Prostate gland (tissue), 2 donors: ENCODE data around the gene LNX1.

Experiments used
- POLR2A ChIP-seq: fragments of 450-650 bp; IDR thresholded peaks from one replicate; pipeline ENCODE4 v1.6.1; 2016; ENCODE audit warnings: antibody characterized with exemption, mild to moderate bottlenecking
- POLR2AphosphoS5 ChIP-seq: sonication (generic); formaldehyde crosslinking; IDR thresholded peaks from one replicate; pipeline ENCODE4 v1.6.1; 2017; ENCODE audit warnings: antibody characterized with exemption
- TF ChIP-seq, protein P1 (sequence below), 4 experiments: fragments of 200-600 bp in 2 of 4; fragments of 450-650 bp in 2 of 4; sonication (generic) in 2 of 4; IDR thresholded peaks; 1 replicate in 3 of 4; 2 replicates in 1 of 4; pipeline ENCODE4 v1.5.1; 2016 to 2019; ENCODE audit warnings: antibody characterized with exemption in 4 of 4, mild to moderate bottlenecking in 2 of 4, moderate library complexity in 2 of 4

DNA sequence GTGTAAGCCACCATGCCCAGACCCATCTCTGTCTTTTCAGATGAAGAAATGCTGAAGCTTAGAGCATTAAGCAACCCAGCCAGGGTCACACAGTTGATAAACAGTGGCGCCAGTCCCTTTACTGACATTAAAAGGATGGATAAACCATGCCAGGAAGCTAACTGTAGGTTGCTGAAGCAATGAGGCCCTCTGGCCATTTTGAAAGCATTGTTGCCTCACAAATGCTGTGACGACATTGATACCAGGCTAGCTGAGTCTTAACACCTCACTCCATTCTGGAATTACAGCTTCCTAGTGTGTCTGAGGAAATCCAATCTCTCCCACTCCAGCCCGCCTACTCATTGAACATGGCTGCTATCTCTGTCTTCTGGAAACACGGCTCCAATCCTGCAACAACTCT lies 89.7 kb downstream of the LNX1 start:
- TF ChIP-seq POLR2AphosphoS5 = no peak
- no peak for TF ChIP-seq POLR2A
- TF ChIP-seq, protein P1, sequence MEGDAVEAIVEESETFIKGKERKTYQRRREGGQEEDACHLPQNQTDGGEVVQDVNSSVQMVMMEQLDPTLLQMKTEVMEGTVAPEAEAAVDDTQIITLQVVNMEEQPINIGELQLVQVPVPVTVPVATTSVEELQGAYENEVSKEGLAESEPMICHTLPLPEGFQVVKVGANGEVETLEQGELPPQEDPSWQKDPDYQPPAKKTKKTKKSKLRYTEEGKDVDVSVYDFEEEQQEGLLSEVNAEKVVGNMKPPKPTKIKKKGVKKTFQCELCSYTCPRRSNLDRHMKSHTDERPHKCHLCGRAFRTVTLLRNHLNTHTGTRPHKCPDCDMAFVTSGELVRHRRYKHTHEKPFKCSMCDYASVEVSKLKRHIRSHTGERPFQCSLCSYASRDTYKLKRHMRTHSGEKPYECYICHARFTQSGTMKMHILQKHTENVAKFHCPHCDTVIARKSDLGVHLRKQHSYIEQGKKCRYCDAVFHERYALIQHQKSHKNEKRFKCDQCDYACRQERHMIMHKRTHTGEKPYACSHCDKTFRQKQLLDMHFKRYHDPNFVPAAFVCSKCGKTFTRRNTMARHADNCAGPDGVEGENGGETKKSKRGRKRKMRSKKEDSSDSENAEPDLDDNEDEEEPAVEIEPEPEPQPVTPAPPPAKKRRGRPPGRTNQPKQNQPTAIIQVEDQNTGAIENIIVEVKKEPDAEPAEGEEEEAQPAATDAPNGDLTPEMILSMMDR (IDR thresholded peaks at IDR 0.05) = no peak
